ENCODE results near the gene PKNOX2. TPM values are rescaled to one million over a fixed set of nuclear protein-coding genes. Genes with fewer than 3 reads are reported as not detected.

The PKNOX2 gene
- total and polyA plus RNA-seq, 2 of the 8 experiments (the other 6 are each of a cell fraction or from before 2014, with no cell fraction given), result 2.0 TPM

DNA sequence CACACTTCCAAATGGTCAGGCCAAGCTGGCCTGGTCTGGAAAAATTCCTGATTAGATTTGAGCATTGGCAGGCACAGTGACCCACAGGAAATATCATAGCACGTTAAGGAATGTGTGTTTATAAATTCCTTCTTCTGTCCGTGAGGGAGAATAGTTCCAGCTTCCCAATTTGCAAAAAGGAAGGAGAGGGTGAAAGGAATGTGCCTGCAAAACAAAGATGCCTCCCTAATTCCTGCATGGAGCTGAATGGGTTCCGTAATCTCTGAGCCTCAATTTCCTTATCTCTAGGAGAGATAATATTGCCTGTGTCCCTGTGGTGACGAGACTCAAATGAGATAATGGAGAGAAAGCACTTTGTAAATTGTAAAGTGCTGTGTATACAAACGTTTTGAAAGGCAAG is 226.4 kb downstream of the PKNOX2 start (continued):
- no peak for TF ChIP-seq RNF2 (IDR thresholded peaks at IDR 0.05; ENCODE audit: borderline replicate concordance, low read depth, low read length, missing control alignments, poor library complexity, severe bottlenecking)
- TF ChIP-seq RXRA (IDR thresholded peaks at IDR 0.05; ENCODE audit: insufficient read depth, low read depth, low read length), result no peak
- TF ChIP-seq CBX5 (IDR thresholded peaks at IDR 0.05; ENCODE audit: low read depth, low read length), result no peak
- TF ChIP-seq SIRT6 (IDR thresholded peaks at IDR 0.05; ENCODE audit: low read length), result no peak
- no peak for TF ChIP-seq YY1 (IDR thresholded peaks at IDR 0.05; ENCODE audit: low read depth, low read length)
- no peak for TF ChIP-seq RFX5 (IDR thresholded peaks at IDR 0.05; ENCODE audit: borderline replicate concordance, low read depth, low read length)

All from H1 (cell line).